HepG2 (cell line): ENCODE data around the gene KXD1.

ENCODE experiments used
- ATF7 ChIP-seq, 2 experiments: fragments of 450-650 bp in 1 of 2; sonication (generic) in 1 of 2; formaldehyde crosslinking in 1 of 2; IDR thresholded peaks; 2 replicates each; pipeline versions ENCODE4 v1.4.0 to v1.6.1; 2016 to 2020; ENCODE audit warnings: antibody characterized with exemption in 1 of 2, mild to moderate bottlenecking in 1 of 2, missing genetic modification reagents in 1 of 2
- EP300 ChIP-seq, 3 experiments: sonication (generic) in 1 of 3; formaldehyde crosslinking in 1 of 3; IDR thresholded peaks; 2 replicates each; pipeline versions ENCODE4 v1.5.1 to v1.6.1; 2011 to 2020; ENCODE audit warnings: low read depth in 2 of 3, low read length in 2 of 3, borderline replicate concordance in 1 of 3, improper control_type of control experiment in 1 of 3, mild to moderate bottlenecking in 1 of 3, missing genetic modification reagents in 1 of 3, moderate library complexity in 1 of 3
- GATAD2A ChIP-seq: IDR thresholded peaks from 2 replicates; pipeline ENCODE4 v1.6.1; 2016
- HNRNPK ChIP-seq: fragments of 200-400 bp; formaldehyde crosslinking; IDR thresholded peaks from 2 replicates; pipeline ENCODE4 v1.6.1; 2018; ENCODE audit warnings: low read length, low read depth, moderate library complexity, mild to moderate bottlenecking; ENCODE audit not compliant: poor library complexity, severe bottlenecking
- HOXA7 ChIP-seq: sonication (generic); formaldehyde crosslinking; IDR thresholded peaks from 2 replicates; pipeline ENCODE4 v1.8.1; 2022; ENCODE audit warnings: mild to moderate bottlenecking, missing genetic modification reagents, moderate library complexity
- MYC ChIP-seq: sonication (generic); formaldehyde crosslinking; IDR thresholded peaks from 2 replicates; pipeline ENCODE4 v1.9.0; 2021; ENCODE audit warnings: missing genetic modification reagents, borderline replicate concordance
- POLR2AphosphoS5 ChIP-seq: IDR thresholded peaks from 2 replicates; pipeline ENCODE4 v1.6.1; 2012; ENCODE audit warnings: low read depth, low read length
- RBAK ChIP-seq: sonication (generic); formaldehyde crosslinking; IDR thresholded peaks from 2 replicates; pipeline ENCODE4 v1.5.1; 2020; ENCODE audit warnings: mild to moderate bottlenecking, missing genetic modification reagents
- SKI ChIP-seq: fragments of 450-650 bp; IDR thresholded peaks from one replicate; pipeline ENCODE4 v1.6.1; 2018; ENCODE audit warnings: mild to moderate bottlenecking; ENCODE audit not compliant: partially characterized antibody
- ZNF225 ChIP-seq: sonication (generic); formaldehyde crosslinking; IDR thresholded peaks from 2 replicates; pipeline ENCODE4 v1.4.0; 2020; ENCODE audit warnings: mild to moderate bottlenecking, missing genetic modification reagents
- ZNF776 ChIP-seq: sonication (generic); formaldehyde crosslinking; IDR thresholded peaks from 2 replicates; pipeline ENCODE4 v1.4.0; 2020; ENCODE audit warnings: mild to moderate bottlenecking, missing genetic modification reagents
- TF ChIP-seq, protein P1 (sequence below): sonication (generic); formaldehyde crosslinking; IDR thresholded peaks from 2 replicates; pipeline ENCODE4 v1.4.0; 2020; ENCODE audit warnings: missing genetic modification reagents

DNA sequence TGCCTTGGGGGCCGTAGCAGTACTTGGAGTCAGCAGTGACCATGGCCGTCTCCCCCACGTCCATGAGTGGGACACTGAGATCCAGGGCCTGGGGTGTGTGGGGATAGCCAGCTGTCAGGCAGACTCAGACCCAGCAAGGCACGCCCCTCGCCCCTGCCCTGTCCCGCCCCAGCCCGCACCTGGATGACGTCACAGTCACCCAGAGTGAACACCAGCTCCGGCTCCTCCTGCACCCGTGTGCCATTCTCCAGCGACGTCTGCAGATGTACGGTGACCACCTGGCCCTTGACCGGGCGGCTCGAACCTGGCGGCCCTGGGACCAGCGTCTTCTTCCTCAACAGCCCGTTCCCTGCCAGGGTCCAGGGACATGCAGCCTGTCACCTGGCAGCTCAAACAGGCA lies 18.3 kb upstream of the KXD1 start:
- TF ChIP-seq HNRNPK (no peak), GATAD2A (CRISPR knock-in tag) (no peak), RBAK (CRISPR knock-in tag) (no peak), MYC (no peak), HOXA7 (no peak), ATF7 (IDR thresholded peaks at IDR 0.05) (no peak), ATF7 (CRISPR knock-in tag; IDR thresholded peaks at IDR 0.05) (no peak), SKI (no peak), EP300 (IDR thresholded peaks at IDR 0.05; ENCODE audit: low read depth in 2 of 2, low read length in 2 of 2) (no peak), EP300 (CRISPR knock-in tag; IDR thresholded peaks at IDR 0.05; ENCODE audit: borderline replicate concordance) (no peak), POLR2AphosphoS5 (no peak), ZNF776 (CRISPR knock-in tag) (no peak), ZNF225 (CRISPR knock-in tag) (no peak)
- TF ChIP-seq, protein P1, sequence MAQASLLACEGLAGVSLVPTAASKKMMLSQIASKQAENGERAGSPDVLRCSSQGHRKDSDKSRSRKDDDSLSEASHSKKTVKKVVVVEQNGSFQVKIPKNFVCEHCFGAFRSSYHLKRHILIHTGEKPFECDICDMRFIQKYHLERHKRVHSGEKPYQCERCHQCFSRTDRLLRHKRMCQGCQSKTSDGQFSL: no peak
